Anterior cingulate cortex (tissue), 58 donors: Measurements from ENCODE around the gene GATAD2A.
A peak's percentile ranks its signal among the peaks of the same experiment; 100 is the strongest.

Experiments used
- DNase-seq, 58 donors: peaks; one replicate each; lab custom pipeline; 2025; lab: John Stamatoyannopoulos, UW

GATAD2A gene

GRCh38 chr19:19538061-19538784, 132.7 kb downstream of the GATAD2A start, which contains the start of gene CILP2:
TSS of gene CILP2 (plus strand) at chr19:19538265. CDS start at chr19:19538350, 85 bp downstream.
- peak in 4 of 58 donors; percentile 8 to 33 (median 16) for DNase-seq

- DNase-seq, result no peak
These were observed 133.3 kb downstream of the GATAD2A start for GRCh38 chr19:19538785-19539166.

GRCh38 chr19:19539698-19540063, 134.2 kb downstream of the GATAD2A start:
- DNase-seq, result no peak

- peak in 14 of 58 donors; percentile 10 to 57 (median 22) for DNase-seq
These were observed 134.7 kb downstream of the GATAD2A start for GRCh38 chr19:19540064-19540714.

GRCh38 chr19:19540715-19541515, 135.4 kb downstream of the GATAD2A start:
- peak in 6 of 58 donors; percentile 8 to 46 (median 25) for DNase-seq

GRCh38 chr19:19541616-19542015, 136.1 kb downstream of the GATAD2A start:
- no peak for DNase-seq

- DNase-seq, result no peak
These were observed 137.0 kb downstream of the GATAD2A start for GRCh38 chr19:19542507-19542906.

- no peak for DNase-seq
These were observed 137.6 kb downstream of the GATAD2A start for GRCh38 chr19:19543101-19543500.

- DNase-seq, result no peak
These were observed 138.2 kb downstream of the GATAD2A start for GRCh38 chr19:19543640-19544039.

GRCh38 chr19:19544257-19544953, 138.9 kb downstream of the GATAD2A start:
- no peak for DNase-seq

GRCh38 chr19:19544954-19545591, 139.6 kb downstream of the GATAD2A start:
- DNase-seq, result no peak

- DNase-seq, result no peak
These were observed 140.2 kb downstream of the GATAD2A start for GRCh38 chr19:19545707-19546106.

- no peak for DNase-seq
These were observed 141.3 kb downstream of the GATAD2A start for GRCh38 chr19:19546751-19547162.

- no peak for DNase-seq
These were observed 142.3 kb downstream of the GATAD2A start for GRCh38 chr19:19547674-19548336.

- no peak for DNase-seq
These were observed 143.7 kb downstream of the GATAD2A start for GRCh38 chr19:19548915-19549759.

- no peak for DNase-seq
These were observed 144.5 kb downstream of the GATAD2A start for GRCh38 chr19:19549804-19550464.

GRCh38 chr19:19550485-19550929, 145.0 kb downstream of the GATAD2A start:
- no peak for DNase-seq
